AG04450 (cell line): ENCODE measurements around the gene RNF13. TPM values are rescaled to one million over a fixed set of nuclear protein-coding genes. Genes with fewer than 3 reads are reported as not detected.

Experiments used
- CTCF ChIA-PET: fragments of 300-600, 350-600 bp; formaldehyde crosslinking; extraction: SDS; loops from one replicate; lab custom pipeline; 2022; ENCODE audit warnings: antibody characterized with exemption, inconsistent platforms; lab: Charles Lee
- POLR2A ChIA-PET: fragments of 350-600 bp; formaldehyde crosslinking; extraction: SDS; loops from one replicate; lab custom pipeline; 2021; ENCODE audit warnings: antibody characterized with exemption, inconsistent platforms; lab: Yijun Ruan, JAX
- DNase-seq: peaks from one replicate; pipeline ENCODE4 v3.0.0-alpha.2; 2011; ENCODE audit warnings: low read depth, low spot score
- H3K27ac ChIP-seq: one replicate; pipeline ENCODE4 v1.5.1; 2012; ENCODE audit warnings: low read depth, low read length, control low read depth
- H3K27me3 ChIP-seq: one replicate; pipeline ENCODE4 v1.6.0; 2012; ENCODE audit warnings: low read length; ENCODE audit not compliant: control insufficient read depth, insufficient read depth
- H3K4me3 ChIP-seq: 2 replicates; pipeline ENCODE4 v1.5.1; 2011; ENCODE audit warnings: mild to moderate bottlenecking, low read depth, low read length, control low read depth
- H3K9me3 ChIP-seq: 2 replicates; pipeline ENCODE4 v1.5.1; 2012; ENCODE audit warnings: low read length; ENCODE audit not compliant: control insufficient read depth, insufficient read depth
- CTCF ChIP-seq: IDR thresholded peaks from 2 replicates; pipeline ENCODE4 v1.5.1; 2011; ENCODE audit warnings: low read depth, low read length, control low read depth, inconsistent platforms
- polyA plus RNA-seq: library from polyadenylated mRNA; depleted of rRNA; stranded (reverse); fragments of >200 nt; gene quantifications from 2 replicates; pipeline ENCODE4 v1.2.3, GENCODE V29; 2011

The RNF13 gene
- polyA plus RNA-seq, 1 experiment = 46.3 TPM

- ChIA-PET CTCF (interaction anchor here (0.6 to 1.7 kb wide), 3 partner anchors 27 to 46 kb away, joined by 4 to 5 read pairs (median 4); no protein-coding TSS in a partner anchor), POLR2A (no interaction called here)
- no peak for TF ChIP-seq CTCF
These were observed 96.9 kb downstream of the RNF13 start for GRCh38 chr3:149909923-149910322.

GRCh38 chr3:149917124-149917667 lies 104.2 kb downstream of the RNF13 start:
- no peak for TF ChIP-seq CTCF
- ChIA-PET CTCF (interaction anchor here (0.6 to 1.4 kb wide), 3 partner anchors 37 to 494 kb away, joined by 3 read pairs; no protein-coding TSS in a partner anchor), POLR2A (no interaction called here)
- H3K4me3 ChIP-seq = no peak overlapping the region
- no peaks in the 10 kb centered on the region for H3K27me3 ChIP-seq
- no peak overlapping the region for H3K27ac ChIP-seq
- no peak for DNase-seq
- H3K9me3 ChIP-seq = no peaks in the 10 kb centered on the region

More at GRCh38 chr3:149909923-149910322, 96.9 kb downstream of the RNF13 start:
- Histone ChIP-seq H3K27me3 (no peaks in the 10 kb centered on the region), H3K9me3 (no peaks in the 10 kb centered on the region), H3K4me3 (no peak overlapping the region), H3K27ac (no peak overlapping the region)
- no peak for DNase-seq

- DNase-seq = no peak
- POLR2A ChIA-PET = no interaction called here
- Histone ChIP-seq H3K4me3 (no peak overlapping the region), H3K27ac (no peak overlapping the region), H3K9me3 (no peaks in the 10 kb centered on the region), H3K27me3 (no peaks in the 10 kb centered on the region)
- no peak for TF ChIP-seq CTCF
- CTCF ChIA-PET = interaction anchor here (0.6 to 2.7 kb wide), 2 partner anchors 40 to 148 kb away, joined by 3 to 9 read pairs; no protein-coding TSS in a partner anchor
These were observed 106.5 kb downstream of the RNF13 start for GRCh38 chr3:149919509-149919908.

GRCh38 chr3:149920119-149920518 lies 107.1 kb downstream of the RNF13 start:
- ChIA-PET POLR2A (no interaction called here), CTCF (interaction anchor here (2.7 kb wide), 1 partner anchor 40 kb away, joined by 9 read pairs; no protein-coding TSS in a partner anchor)

More at GRCh38 chr3:149920119-149920518, 107.1 kb downstream of the RNF13 start:
- H3K4me3 ChIP-seq = no peak overlapping the region
- TF ChIP-seq CTCF = no peak
- H3K9me3 ChIP-seq = no peaks in the 10 kb centered on the region
- no peak for DNase-seq
- H3K27me3 ChIP-seq = no peaks in the 10 kb centered on the region
- H3K27ac ChIP-seq = no peak overlapping the region
